Sigmoid colon (tissue), 7 donors: ENCODE measurements around the gene ZNF141. TPM values are rescaled to one million over a fixed set of nuclear protein-coding genes. Genes with fewer than 3 reads are reported as not detected.
A peak's percentile ranks its signal among the peaks of the same experiment; 100 is the strongest.
"Not testable (repeated sequence)": the region's sequence is repeated elsewhere in the genome, so short reads cannot be mapped to it uniquely, and the experiment has no call there.

Experiments
- DNase-seq: peaks from one replicate; pipeline ENCODE4 v3.0.0-alpha.2; 2019
- H3K27ac ChIP-seq, 4 donors: fragments of 200-600 bp; sonication (generic); one replicate each; pipeline ENCODE4 v1.5.1; 2016 to 2019; ENCODE audit warnings: mild to moderate bottlenecking in 1 of 4
- H3K27me3 ChIP-seq, 3 donors: fragments of 200-600 bp; sonication (generic); one replicate each; pipeline ENCODE4 v1.5.1; 2019; ENCODE audit warnings: mild to moderate bottlenecking in 1 of 3
- H3K36me3 ChIP-seq, 4 donors: fragments of 200-600 bp; sonication (generic); one replicate each; pipeline ENCODE4 v1.5.1; 2016 to 2019
- H3K4me1 ChIP-seq, 4 donors: fragments of 200-600 bp; sonication (generic); one replicate each; pipeline ENCODE4 v1.5.1; 2017 to 2019
- H3K4me3 ChIP-seq, 4 donors: fragments of 200-600 bp; sonication (generic); one replicate each; pipeline ENCODE4 v1.5.1; 2017 to 2019; ENCODE audit warnings: mild to moderate bottlenecking in 2 of 4, moderate library complexity in 1 of 4
- H3K9me3 ChIP-seq, 4 donors: fragments of 200-600 bp in 3 of 4; sonication (generic) in 3 of 4; one replicate each; pipeline versions ENCODE4 v1.5.1 to v1.6.1; 2013 to 2019
- CTCF ChIP-seq, 4 experiments: fragments of 450-650 bp in 3 of 4; fragments of 200-600 bp in 1 of 4; IDR thresholded peaks; one replicate each; pipeline ENCODE4 v1.5.1; 2016 to 2019; ENCODE audit warnings: antibody characterized with exemption in 4 of 4, mild to moderate bottlenecking in 3 of 4, moderate library complexity in 2 of 4
- EP300 ChIP-seq, 4 donors: sonication (generic); formaldehyde crosslinking; IDR thresholded peaks; one replicate each; pipeline ENCODE4 v1.6.1; 2017; ENCODE audit warnings: antibody characterized with exemption in 4 of 4
- POLR2A ChIP-seq, 2 donors: fragments of 450-650 bp; IDR thresholded peaks; one replicate each; pipeline ENCODE4 v1.6.1; 2016; ENCODE audit warnings: antibody characterized with exemption in 2 of 2, mild to moderate bottlenecking in 2 of 2, moderate library complexity in 2 of 2
- POLR2AphosphoS5 ChIP-seq, 4 donors: sonication (generic); formaldehyde crosslinking; IDR thresholded peaks; one replicate each; pipeline ENCODE4 v1.6.1; 2017; ENCODE audit warnings: antibody characterized with exemption in 4 of 4
- WGBS, 2 donors: extraction: QIAGEN DNeasy Blood & Tissue Kit; methylation state at CpG; one replicate each; pipeline ENCODE4 v1.1.7; 2013; 5-methylcytosine and 5-hydroxymethylcytosine counted together
- intact Hi-C: fragments of 100-400 bp; cut with DNase I; formaldehyde crosslinking; loops from one replicate; pipeline ENCODE4 v1.15.1; 2023
- polyA plus RNA-seq, 3 donors: library from polyadenylated mRNA; stranded (reverse); fragments of 200-250 nt; gene quantifications; one replicate each; pipeline ENCODE4 v1.2.3, GENCODE V29; 2013
- total RNA-seq, 4 donors: library from RNA; depleted of rRNA; stranded (reverse); fragments of >200 nt; gene quantifications; one replicate each; pipeline ENCODE4 v1.1.0, GENCODE V29; 2016
- donor health status: healthy with polysubstance abuse.
- donor health status: Bipolar disorder and iron deficiency.
- donor health status: healthy.

ZNF141 gene
- 10 to 100 TPM; 17.4 to 24.4 (median 23.2) TPM for total RNA-seq
- 1 to 10 TPM; 2.4 to 5.9 (median 3.2) TPM for polyA plus RNA-seq

- peak; percentile 99 for DNase-seq
- Histone ChIP-seq H3K4me1 (peaks cover 0 to 28% (median 18%) of the 10 kb centered on the region in 4 donors), H3K27me3 (no peaks in the 10 kb centered on the region), H3K27ac (peak within 1 kb of the TSS; percentile 88 to 99 (median 98)), H3K9me3 (peaks cover 0 to 15% (median 0%) of the 10 kb centered on the region in 4 donors), H3K36me3 (no peaks in the 10 kb centered on the region), H3K4me3 (peak within 1 kb of the TSS; percentile 77 to 97 (median 90))
- intact Hi-C loops = loop anchor here (5.0 kb wide), 5 partner anchors 95 to 335 kb away; partner anchors contain the start of genes ATP5ME, MYL5, PIGG and ZNF718
- 0% methylated on average over 59 of the region's 59 CpGs for WGBS, 2 donors
- TF ChIP-seq POLR2A (IDR thresholded peaks at IDR 0.05) = peak; percentile 69 to 89
- peak; percentile 91 to 96 (median 94) for TF ChIP-seq POLR2AphosphoS5 (IDR thresholded peaks at IDR 0.05)
- TF ChIP-seq CTCF (IDR thresholded peaks at IDR 0.05) = no peak
- peak in 3 of 4 donors; percentile 75 to 82 (median 76) for TF ChIP-seq EP300 (IDR thresholded peaks at IDR 0.05)
Observed at GRCh38 chr4:337143-337931, at the start of gene ZNF141. Gene ZNF141, plus strand, starts transcription at chr4:337814. Its CDS starts 170 bp downstream, at chr4:337984.

- no peaks in the 10 kb centered on the region for H3K4me1 ChIP-seq
- intact Hi-C loops = no loop called here
- H3K4me3 ChIP-seq = no peak overlapping the region
- no peak for DNase-seq
- TF ChIP-seq CTCF (IDR thresholded peaks at IDR 0.05) = no peak
- TF ChIP-seq POLR2A (IDR thresholded peaks at IDR 0.05) = no peak
- TF ChIP-seq POLR2AphosphoS5 (IDR thresholded peaks at IDR 0.05) = no peak
- TF ChIP-seq EP300 (IDR thresholded peaks at IDR 0.05) = no peak
- no peaks in the 10 kb centered on the region for H3K27me3 ChIP-seq
- peaks cover 0 to 12% (median 5%) of the 10 kb centered on the region in 4 donors for H3K9me3 ChIP-seq
- no peaks in the 10 kb centered on the region for H3K36me3 ChIP-seq
- no peak overlapping the region for H3K27ac ChIP-seq
- 84 to 89% methylated on average over 2 of the region's 2 CpGs for WGBS, 2 donors
Observed at GRCh38 chr4:288891-289290, 48.7 kb upstream of the ZNF141 start.

- Histone ChIP-seq H3K27me3 (no peaks in the 10 kb centered on the region), H3K36me3 (no peaks in the 10 kb centered on the region), H3K4me1 (no peaks in the 10 kb centered on the region), H3K9me3 (peaks cover 0 to 11% (median 4%) of the 10 kb centered on the region in 4 donors), H3K27ac (no peak overlapping the region), H3K4me3 (no peak overlapping the region)
- no peak for DNase-seq
- intact Hi-C loops = no loop called here
- WGBS, 2 donors = 95 to 96% methylated on average over 3 of the region's 3 CpGs
- no peak for TF ChIP-seq EP300 (IDR thresholded peaks at IDR 0.05)
- TF ChIP-seq POLR2AphosphoS5 (IDR thresholded peaks at IDR 0.05) = no peak
- no peak for TF ChIP-seq POLR2A (IDR thresholded peaks at IDR 0.05)
- no peak for TF ChIP-seq CTCF (IDR thresholded peaks at IDR 0.05)
Observed at GRCh38 chr4:294732-295131, 42.9 kb upstream of the ZNF141 start.

GRCh38 chr4:302381-302780 lies 35.2 kb upstream of the ZNF141 start:
- Histone ChIP-seq H3K36me3 (no peaks in the 10 kb centered on the region), H3K4me1 (peaks cover 0 to 11% (median 4%) of the 10 kb centered on the region in 4 donors), H3K4me3 (no peak overlapping the region), H3K9me3 (peaks cover 0 to 15% (median 3%) of the 10 kb centered on the region in 4 donors), H3K27me3 (peaks cover 8 to 23% (median 20%) of the 10 kb centered on the region in 3 donors), H3K27ac (no peak overlapping the region)
- DNase-seq = no peak
- intact Hi-C loops = no loop called here
- 94 to 97% methylated on average over 4 of the region's 4 CpGs for WGBS, 2 donors
- TF ChIP-seq POLR2A (IDR thresholded peaks at IDR 0.05) (no peak), POLR2AphosphoS5 (IDR thresholded peaks at IDR 0.05) (no peak), CTCF (IDR thresholded peaks at IDR 0.05) (no peak), EP300 (IDR thresholded peaks at IDR 0.05) (no peak)

- Histone ChIP-seq H3K9me3 (peaks cover 0 to 15% (median under 1%) of the 10 kb centered on the region in 4 donors), H3K27me3 (peaks cover 8 to 23% (median 20%) of the 10 kb centered on the region in 3 donors), H3K4me1 (peaks cover 0 to 11% (median 4%) of the 10 kb centered on the region in 4 donors), H3K4me3 (peak overlapping the region in 3 of 4 donors; percentile 28 to 50 (median 44))
- intact Hi-C loops, H3K27ac ChIP-seq, H3K36me3 ChIP-seq, DNase-seq: not testable (repeated sequence)
- 30 to 53% methylated on average over 20 of the region's 20 CpGs for WGBS, 2 donors
Observed at GRCh38 chr4:304516-304915, 33.1 kb upstream of the ZNF141 start.
